ENCODE data around the gene EIF4E3. TPM values are rescaled to one million over a fixed set of nuclear protein-coding genes. Genes with fewer than 3 reads are reported as not detected.

The EIF4E3 gene
- polyA plus RNA-seq, 1 donor (not counting 4 experiments of a cell fraction or from before 2014, with no cell fraction given): 2.2 TPM

DNA sequence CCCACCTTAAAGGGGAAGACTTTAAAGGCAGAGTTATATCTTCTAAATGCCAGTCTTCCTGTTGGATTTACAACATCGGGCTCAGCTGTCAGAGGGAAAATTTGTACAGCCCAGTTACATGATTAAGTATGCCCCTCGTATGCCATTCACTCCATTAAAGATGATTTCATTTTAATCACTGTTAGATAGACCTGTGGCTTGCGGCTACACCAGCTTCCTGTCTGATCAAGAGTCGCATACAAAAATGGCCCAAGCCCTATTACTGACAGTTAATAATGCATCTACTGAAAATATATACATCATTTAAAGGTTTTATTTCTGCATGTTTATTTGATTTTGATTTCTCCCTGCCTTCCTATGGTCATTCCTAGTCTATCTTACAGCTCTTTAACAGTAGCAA lies 7.1 kb downstream of the EIF4E3 start:
- H3K4me2 ChIP-seq (ENCODE audit: control insufficient read depth, extremely low read depth, insufficient read depth, low read depth, low read length): no peak overlapping the region
- H3K9me1 ChIP-seq (ENCODE audit: control insufficient read depth, extremely low read depth, insufficient read depth, low read length): no peaks in the 10 kb centered on the region
- no peaks in the 10 kb centered on the region for H3K9me3 ChIP-seq (ENCODE audit: control insufficient read depth, low read depth, low read length)
- FAIRE-seq (no peak), DNase-seq (ENCODE audit: low read depth, low spot score) (no peak)
- no peaks in the 10 kb centered on the region for H3K27me3 ChIP-seq (ENCODE audit: control insufficient read depth, extremely low read depth, insufficient read depth, low read length)
- H3K79me2 ChIP-seq (ENCODE audit: control insufficient read depth, insufficient read depth, low read length): no peaks in the 10 kb centered on the region
- dilution Hi-C loops (cut with MboI; ENCODE audit: extremely low pct_ligation_motif_present, low sequenced_read_pairs): no loop called here
- no peak overlapping the region for H3K4me3 ChIP-seq (ENCODE audit: control insufficient read depth in 2 of 3, extremely low read depth in 1 of 3, insufficient read depth in 2 of 3, low read depth in 1 of 3, low read length in 3 of 3)
- H2AFZ ChIP-seq (ENCODE audit: control insufficient read depth, low read length): no peak overlapping the region
- no peaks in the 10 kb centered on the region for H3K4me1 ChIP-seq (ENCODE audit: control insufficient read depth, extremely low read depth, insufficient read depth, low read length)
- no peaks in the 10 kb centered on the region for H3K36me3 ChIP-seq (ENCODE audit: control insufficient read depth in 2 of 2, extremely low read depth in 1 of 2, insufficient read depth in 2 of 2, low read length in 2 of 2)
- H4K20me1 ChIP-seq (ENCODE audit: control insufficient read depth, extremely low read depth, insufficient read depth, low read length): no peaks in the 10 kb centered on the region
- TF ChIP-seq EZH2 (IDR thresholded peaks at IDR 0.05; ENCODE audit: low read length): no peak
- TF ChIP-seq, protein P1, sequence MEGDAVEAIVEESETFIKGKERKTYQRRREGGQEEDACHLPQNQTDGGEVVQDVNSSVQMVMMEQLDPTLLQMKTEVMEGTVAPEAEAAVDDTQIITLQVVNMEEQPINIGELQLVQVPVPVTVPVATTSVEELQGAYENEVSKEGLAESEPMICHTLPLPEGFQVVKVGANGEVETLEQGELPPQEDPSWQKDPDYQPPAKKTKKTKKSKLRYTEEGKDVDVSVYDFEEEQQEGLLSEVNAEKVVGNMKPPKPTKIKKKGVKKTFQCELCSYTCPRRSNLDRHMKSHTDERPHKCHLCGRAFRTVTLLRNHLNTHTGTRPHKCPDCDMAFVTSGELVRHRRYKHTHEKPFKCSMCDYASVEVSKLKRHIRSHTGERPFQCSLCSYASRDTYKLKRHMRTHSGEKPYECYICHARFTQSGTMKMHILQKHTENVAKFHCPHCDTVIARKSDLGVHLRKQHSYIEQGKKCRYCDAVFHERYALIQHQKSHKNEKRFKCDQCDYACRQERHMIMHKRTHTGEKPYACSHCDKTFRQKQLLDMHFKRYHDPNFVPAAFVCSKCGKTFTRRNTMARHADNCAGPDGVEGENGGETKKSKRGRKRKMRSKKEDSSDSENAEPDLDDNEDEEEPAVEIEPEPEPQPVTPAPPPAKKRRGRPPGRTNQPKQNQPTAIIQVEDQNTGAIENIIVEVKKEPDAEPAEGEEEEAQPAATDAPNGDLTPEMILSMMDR (optimal IDR thresholded peaks at IDR 0.05 in 1 of 3, IDR thresholded peaks at IDR 0.05 in 1 of 3, conservative IDR thresholded peaks at IDR 0.05 in 1 of 3; ENCODE audit: extremely low read depth in 1 of 3, insufficient read depth in 2 of 3, low read length in 3 of 3): no peak
- no peak overlapping the region for H3K9ac ChIP-seq (ENCODE audit: control insufficient read depth, extremely low read depth, insufficient read depth, low read length)
- H3K27ac ChIP-seq (ENCODE audit: control insufficient read depth, insufficient read depth, low read length): no peak overlapping the region

GRCh38 chr3:71714595-71714994 lies 10.6 kb downstream of the EIF4E3 start:
- Histone ChIP-seq H3K9me1 (ENCODE audit: control insufficient read depth, extremely low read depth, insufficient read depth, low read length) (no peaks in the 10 kb centered on the region), H3K4me2 (ENCODE audit: control insufficient read depth, extremely low read depth, insufficient read depth, low read depth, low read length) (no peak overlapping the region), H3K9me3 (ENCODE audit: control insufficient read depth, low read depth, low read length) (no peaks in the 10 kb centered on the region), H3K4me3 (ENCODE audit: control insufficient read depth in 2 of 3, extremely low read depth in 1 of 3, insufficient read depth in 2 of 3, low read depth in 1 of 3, low read length in 3 of 3) (no peak overlapping the region), H3K4me1 (ENCODE audit: control insufficient read depth, extremely low read depth, insufficient read depth, low read length) (no peaks in the 10 kb centered on the region), H3K9ac (ENCODE audit: control insufficient read depth, extremely low read depth, insufficient read depth, low read length) (no peak overlapping the region), H3K79me2 (ENCODE audit: control insufficient read depth, insufficient read depth, low read length) (no peaks in the 10 kb centered on the region), H3K27ac (ENCODE audit: control insufficient read depth, insufficient read depth, low read length) (no peak overlapping the region), H3K36me3 (ENCODE audit: control insufficient read depth in 2 of 2, extremely low read depth in 1 of 2, insufficient read depth in 2 of 2, low read length in 2 of 2) (no peaks in the 10 kb centered on the region), H3K27me3 (ENCODE audit: control insufficient read depth, extremely low read depth, insufficient read depth, low read length) (no peaks in the 10 kb centered on the region), H2AFZ (ENCODE audit: control insufficient read depth, low read length) (no peak overlapping the region), H4K20me1 (ENCODE audit: control insufficient read depth, extremely low read depth, insufficient read depth, low read length) (no peaks in the 10 kb centered on the region)
- dilution Hi-C loops (cut with MboI; ENCODE audit: extremely low pct_ligation_motif_present, low sequenced_read_pairs): no loop called here
- TF ChIP-seq, protein P1 (optimal IDR thresholded peaks at IDR 0.05 in 1 of 3, IDR thresholded peaks at IDR 0.05 in 1 of 3, conservative IDR thresholded peaks at IDR 0.05 in 1 of 3; ENCODE audit: extremely low read depth in 1 of 3, insufficient read depth in 2 of 3, low read length in 3 of 3): no peak
- TF ChIP-seq EZH2 (IDR thresholded peaks at IDR 0.05; ENCODE audit: low read length): no peak
- FAIRE-seq (no peak), DNase-seq (ENCODE audit: low read depth, low spot score) (no peak)
